Stimulated activated CD4-positive, alpha-beta T cell treated with anti-CD3 and anti-CD28 coated beads, Interleukin-15, amount 100 ng/mL, for 1 hour (primary cell): Measurements from ENCODE around the gene CGREF1.

Source experiments
- DNase-seq, 2 donors: peaks; one replicate each; pipeline ENCODE4 v3.0.0-alpha.2; 2020; ENCODE audit warnings: low read depth in 1 of 2, low spot score in 1 of 2

CGREF1 gene, protein sequence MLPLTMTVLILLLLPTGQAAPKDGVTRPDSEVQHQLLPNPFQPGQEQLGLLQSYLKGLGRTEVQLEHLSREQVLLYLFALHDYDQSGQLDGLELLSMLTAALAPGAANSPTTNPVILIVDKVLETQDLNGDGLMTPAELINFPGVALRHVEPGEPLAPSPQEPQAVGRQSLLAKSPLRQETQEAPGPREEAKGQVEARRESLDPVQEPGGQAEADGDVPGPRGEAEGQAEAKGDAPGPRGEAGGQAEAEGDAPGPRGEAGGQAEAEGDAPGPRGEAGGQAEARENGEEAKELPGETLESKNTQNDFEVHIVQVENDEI

DNA sequence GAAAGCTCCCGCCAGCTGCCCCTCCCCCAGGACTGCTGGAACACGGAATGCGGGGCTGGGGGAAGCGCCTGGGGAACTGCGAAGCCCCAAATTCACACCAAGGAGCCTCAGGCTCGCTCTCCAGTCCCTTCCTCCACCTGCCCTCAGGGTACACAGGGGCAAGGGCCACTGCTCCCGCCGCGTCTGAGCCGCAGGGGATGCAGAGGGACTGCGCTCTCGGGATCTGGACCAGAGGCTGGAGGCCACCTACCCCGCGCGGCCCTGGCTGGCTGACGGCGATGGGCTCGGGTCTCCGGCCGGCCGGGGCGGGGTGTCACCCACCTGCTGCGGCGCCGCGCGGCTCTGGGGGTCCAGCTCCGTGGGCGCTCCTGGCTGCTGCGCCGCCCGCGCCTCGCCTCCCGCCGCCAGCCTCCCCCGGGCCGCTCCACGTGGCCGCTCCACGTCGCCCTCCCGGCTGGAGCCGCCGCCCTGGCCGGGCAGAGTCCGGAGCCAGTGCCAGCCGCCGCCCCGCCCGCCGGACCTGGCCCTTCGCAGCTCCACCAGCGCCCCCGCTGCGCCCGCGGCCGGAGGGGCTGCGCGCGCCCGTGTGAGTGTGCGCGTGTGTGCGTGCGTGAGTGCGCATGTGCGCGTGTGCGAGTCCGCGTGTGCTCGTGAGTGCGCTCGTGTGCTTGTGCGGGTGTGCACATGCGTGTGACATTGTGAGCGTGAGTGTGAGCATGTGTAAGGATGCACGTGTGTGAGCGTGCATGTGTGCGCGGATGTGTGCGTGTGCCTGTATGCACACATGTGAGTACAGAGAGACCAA lies at the start of gene CGREF1:
Gene CGREF1, minus strand, starts transcription at position 604 of the 805 bp plus-strand sequence. CDS start 14,762 bp downstream, outside the sequence.
- DNase-seq = no peak

DNA sequence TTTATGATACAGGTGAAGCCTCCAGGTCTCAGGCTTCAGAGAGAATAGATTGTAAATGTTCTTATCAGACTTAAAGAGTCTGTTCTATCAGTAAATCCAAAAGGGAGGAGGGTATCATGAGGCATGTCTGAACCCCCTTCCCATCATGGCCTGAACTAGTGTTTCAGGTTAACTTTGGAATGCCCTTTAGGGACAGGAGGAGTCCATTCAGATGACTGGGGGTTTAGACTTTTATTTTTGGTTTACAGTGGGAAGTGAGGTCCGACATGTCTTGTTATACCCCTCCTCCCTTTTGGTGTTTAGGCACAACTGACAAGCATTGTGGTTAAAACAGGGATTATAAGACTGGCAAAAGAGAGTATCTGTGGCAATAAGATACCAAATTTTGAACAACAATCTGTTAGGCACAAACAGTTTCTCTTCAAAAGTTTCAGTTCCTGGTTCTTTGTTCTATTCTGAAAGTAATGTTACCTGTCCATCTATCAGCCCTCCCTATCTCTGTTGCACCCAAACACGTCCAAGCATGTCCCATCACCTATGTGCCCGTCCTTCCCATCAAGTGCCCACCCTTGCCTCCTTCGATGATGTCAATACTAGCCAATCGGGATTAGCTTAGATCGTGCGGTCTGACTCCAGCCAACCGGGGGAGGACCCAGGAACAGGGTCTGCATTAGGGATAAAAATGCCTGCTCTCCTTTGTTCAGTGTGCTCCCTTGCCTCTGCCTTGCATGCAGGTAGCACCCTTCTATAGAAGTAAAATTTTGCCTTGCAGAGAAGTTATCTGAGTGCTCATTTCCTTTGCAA lies 46.2 kb upstream of the CGREF1 start:
- no peak for DNase-seq

DNA sequence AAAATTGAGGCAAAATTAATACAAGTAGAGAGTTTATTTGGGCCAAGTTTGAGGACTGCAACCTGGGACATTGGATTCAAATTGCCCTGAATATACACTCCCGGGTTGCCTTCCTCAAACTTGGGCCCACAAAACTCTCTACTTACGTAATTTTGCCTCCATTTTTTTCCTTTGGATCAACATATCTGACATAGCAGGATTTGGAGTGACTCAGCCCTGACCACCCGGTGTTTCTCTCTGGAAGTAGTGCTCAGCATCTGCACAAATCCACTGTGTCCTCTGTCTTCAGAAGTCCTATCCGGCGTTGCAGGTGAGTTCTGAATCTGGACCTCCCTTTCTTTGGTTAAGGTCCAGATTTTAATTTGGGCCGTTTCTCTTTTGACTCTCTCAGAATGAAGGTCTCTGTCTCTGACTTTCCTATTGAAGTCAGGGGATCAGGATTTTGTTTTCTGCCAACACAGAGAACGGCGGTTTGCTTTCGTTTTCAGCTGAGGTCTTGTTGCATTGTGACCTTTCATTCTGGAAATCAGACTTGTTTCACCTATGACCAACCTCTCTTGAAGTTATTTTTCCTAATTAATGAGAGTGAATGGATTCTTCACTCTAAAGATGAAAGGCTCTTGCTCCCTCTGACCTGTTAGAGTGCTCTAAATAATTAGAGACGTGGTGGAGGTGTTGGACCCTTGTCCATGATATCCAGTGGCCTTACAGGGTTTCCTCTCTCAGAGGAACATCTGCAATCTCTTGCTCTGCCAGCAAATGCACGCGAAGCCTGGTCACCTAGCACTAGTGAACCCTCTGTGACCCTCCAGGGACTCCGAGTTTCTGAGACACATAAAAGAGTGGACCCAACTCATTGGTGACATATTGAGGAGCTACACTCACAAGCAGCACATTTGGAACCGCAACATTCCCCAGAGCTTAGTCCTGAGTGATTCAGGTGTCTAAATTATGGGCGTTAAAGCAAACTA lies 43.5 kb upstream of the CGREF1 start:
- no peak for DNase-seq

DNA sequence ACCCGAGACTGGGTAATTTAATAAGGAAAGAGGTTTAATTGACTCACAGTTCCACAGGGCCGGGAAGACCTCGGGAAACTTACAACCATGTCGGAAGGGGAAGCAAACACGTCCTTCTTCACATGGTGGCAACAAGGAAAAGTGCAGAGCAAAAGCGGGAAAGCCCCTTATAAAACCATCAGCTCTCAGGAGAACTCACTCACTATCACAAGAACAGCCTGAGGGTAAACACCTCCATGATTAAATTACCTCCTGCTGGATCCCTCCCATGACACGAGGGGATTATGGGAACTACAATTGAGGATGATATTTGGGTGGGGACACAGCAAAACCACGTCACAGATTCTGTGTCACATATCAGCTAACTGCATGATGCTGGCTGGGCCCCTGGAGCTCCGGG lies 41.3 kb upstream of the CGREF1 start:
- DNase-seq = no peak

DNA sequence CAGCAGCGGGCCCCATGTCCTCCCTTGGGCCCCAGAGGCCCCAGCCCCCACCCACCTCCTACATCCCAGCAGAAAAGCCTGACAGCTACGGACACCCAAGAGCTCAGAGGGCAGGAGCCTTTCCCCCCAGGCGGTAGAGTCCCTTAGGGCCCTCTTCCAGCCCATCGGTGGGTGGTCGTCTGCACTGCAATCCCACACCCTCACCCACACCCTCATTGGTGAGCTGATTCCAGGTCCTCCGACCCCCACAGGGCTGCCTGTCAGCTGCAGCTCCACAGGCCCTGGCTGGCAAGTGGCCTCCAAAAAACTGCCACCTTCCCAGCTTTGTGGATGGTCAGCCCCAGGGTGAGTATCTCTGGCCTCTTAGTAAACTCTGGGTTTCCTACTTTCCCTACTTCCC lies 40.3 kb upstream of the CGREF1 start:
- DNase-seq = no peak

DNA sequence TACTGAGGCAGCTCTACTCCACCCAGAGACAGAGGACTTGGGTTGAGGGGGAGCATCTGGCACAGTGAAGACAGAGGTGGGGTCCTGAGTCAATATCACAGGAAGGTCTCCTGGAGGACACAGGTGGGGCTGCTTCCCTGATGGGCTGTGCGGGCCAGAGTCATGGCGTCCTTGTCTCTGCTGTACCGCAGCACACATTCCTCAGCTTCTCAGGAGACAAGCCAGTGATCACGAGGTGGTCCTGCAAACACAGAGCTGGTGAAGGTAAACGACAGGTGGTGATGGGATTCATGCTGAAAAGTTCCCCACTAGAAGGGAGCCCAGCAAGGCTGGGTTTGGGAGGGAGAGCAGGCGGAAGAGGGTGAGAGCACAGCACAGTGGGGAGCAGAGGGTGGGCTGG lies 39.5 kb upstream of the CGREF1 start:
- DNase-seq = no peak

DNA sequence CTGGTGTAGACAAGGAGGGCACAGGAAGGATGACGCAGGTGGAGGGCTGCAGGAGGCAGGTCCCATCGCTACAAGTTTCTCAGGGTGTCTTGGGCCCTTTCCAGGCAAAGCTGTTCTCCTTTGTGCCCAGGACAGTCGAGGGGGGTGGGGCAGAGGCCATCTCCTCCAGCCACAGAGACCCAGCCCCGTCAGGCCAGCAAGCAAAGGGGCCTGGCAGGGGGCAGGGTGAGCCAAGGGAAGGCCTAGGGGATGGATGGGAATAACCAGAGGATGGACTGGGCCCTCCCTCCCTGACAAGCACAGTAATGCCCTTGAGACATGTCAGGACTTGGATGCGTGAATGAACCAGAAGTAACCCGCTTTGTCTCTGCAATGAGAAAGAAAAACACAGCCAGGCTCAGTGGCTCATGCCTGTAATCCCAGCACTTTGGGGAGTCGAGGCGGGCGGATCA lies 36.2 kb upstream of the CGREF1 start:
- no peak for DNase-seq

DNA sequence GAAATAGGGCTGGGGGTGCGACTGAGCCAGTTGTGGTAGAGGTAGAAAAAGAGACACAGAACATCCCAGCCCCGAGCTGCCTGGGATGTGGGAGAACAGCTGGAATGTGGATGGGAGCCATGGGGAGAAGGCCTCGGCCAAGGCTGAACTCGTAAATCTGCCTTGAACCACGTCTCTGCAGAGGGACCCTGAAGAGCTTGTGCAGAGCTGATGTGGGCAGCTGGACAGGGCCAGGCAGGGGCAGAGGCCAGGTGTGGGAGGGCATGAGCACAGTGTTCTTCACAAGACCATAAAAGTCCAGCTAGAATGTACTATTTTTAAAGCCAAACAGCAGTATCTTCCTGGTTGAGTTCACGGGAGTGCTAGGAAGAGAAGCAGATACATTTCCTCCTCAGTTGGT lies 35.6 kb upstream of the CGREF1 start:
- no peak for DNase-seq

DNA sequence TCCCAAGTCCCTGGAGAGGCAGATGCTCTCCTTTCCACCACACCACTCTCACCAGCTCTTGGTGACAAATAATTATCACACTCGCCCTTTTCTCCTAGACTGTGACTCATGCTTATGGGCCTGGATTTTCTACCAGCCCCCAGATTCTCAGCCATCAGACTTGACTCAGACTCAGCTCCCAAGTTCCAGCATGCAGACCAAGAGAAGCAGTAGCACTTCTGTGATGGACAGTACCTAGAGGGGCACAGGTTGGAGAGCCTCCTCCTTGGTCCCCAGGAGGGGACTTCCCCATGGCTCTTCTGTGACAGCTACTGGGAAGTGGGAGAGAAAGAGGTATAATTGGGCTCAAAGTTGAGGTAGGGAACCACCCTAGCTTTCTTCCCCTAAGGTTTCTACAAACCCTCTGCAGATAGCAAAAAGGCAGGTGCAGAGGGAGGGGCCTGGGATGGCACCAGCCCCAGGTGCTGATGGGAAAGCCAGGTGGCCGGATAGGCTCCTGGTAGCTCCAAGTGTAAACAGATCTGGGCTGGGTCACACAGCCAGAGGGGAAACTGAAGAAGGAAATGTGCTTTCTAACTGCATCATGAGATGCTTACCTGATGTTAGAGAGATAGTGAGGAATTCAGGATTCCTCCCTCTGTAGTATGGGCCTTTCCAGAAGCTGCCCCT lies 34.0 kb upstream of the CGREF1 start:
- DNase-seq = no peak

DNA sequence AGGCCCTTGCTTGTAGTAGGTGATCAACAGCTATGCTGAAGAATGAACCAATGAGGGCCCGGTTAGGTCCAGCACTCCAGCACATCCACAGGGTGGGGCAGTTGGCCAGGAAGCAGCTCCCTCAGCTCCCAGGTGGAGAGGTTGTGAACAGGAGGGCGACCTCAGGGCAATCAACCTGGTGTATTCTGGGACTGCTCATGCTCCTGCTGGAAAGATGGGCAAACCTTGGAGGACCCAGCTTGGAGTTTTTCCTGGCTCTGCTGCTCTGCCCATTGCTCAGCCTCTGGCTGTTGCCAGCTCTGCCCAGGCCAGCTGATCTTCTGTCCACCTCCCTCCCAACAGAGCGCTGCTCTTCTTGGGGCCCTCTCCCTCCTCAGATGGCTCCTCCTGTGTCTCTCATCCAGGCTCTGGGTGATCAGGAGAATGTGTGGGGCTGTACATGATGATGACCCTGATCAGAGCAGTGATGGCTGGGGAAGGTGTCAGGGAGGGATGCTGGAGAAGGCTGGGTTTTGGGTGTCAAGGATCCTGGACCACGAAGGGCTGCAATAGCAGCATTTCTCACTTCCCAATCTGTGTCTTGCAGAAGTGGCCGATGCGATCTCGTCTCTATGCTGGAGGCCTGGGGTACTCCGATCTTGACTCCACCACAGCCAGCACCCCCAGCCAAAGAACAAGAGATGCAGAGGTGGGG lies 33.3 kb upstream of the CGREF1 start:
- DNase-seq = no peak

DNA sequence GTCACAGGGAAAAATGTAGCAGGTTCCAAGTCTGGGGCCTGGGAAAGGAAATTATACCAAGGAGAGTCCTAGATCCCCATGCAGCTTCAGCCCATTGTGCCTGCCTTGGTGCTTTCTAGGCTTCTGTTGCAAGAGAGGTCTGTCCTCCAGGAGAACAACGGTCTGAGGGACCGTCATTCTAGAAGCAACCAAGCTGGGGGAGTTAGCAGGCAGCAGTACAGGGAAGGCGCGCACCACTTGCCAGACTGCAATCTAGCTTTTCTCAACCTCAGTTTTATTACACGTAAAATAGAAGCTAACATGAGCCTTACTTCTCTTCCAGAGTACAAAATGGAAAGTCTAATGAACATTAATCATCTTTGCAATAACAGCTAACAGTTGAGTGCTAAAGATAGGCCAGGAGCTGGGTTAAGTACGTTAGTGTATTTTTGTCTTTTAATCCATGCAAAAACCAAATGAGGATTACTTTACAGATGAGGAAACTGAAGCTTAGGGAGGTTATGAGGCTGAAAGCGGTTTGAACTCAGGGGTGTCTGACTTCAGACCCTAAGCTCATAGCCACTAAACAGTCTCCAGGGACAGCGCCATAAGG lies 31.8 kb upstream of the CGREF1 start:
- DNase-seq = no peak

DNA sequence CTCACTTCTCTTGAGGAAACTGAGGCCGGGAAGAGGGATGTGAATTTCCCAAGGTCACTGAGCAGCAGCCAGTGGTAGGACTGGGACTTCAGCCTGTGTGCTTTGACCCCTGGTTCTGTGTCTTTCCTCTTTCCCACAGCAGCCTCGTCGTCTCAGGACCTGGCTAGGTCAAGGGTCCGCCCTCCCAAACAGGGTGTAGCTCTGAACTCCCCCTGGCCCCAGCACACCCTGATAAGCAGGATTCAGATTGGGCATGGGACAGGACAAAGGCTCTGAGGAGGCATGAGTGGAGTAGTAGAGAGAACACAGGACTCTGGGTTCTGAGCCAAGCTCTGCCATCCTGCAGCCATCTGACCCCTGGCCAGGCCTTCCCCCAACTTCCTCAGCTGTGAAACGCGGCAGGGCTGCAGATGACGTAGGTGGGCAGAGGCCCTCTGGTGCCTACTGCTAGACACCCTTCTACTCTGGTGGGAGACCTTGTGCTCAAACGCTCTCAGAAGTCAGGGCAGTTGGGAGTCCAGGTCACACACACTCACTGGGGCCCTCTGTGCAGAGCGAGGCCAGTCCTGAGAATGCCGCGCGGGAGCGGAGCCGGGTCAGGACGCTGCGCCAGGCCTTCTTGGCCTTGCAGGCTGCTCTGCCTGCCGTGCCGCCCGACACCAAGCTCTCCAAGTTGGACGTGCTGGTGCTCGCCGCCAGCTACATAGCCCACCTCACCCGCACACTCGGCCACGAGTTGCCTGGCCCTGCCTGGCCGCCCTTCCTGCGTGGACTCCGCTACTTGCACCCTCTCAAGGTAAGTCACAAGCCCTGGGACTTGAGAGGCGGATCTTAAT lies 30.9 kb upstream of the CGREF1 start:
- DNase-seq = no peak

DNA sequence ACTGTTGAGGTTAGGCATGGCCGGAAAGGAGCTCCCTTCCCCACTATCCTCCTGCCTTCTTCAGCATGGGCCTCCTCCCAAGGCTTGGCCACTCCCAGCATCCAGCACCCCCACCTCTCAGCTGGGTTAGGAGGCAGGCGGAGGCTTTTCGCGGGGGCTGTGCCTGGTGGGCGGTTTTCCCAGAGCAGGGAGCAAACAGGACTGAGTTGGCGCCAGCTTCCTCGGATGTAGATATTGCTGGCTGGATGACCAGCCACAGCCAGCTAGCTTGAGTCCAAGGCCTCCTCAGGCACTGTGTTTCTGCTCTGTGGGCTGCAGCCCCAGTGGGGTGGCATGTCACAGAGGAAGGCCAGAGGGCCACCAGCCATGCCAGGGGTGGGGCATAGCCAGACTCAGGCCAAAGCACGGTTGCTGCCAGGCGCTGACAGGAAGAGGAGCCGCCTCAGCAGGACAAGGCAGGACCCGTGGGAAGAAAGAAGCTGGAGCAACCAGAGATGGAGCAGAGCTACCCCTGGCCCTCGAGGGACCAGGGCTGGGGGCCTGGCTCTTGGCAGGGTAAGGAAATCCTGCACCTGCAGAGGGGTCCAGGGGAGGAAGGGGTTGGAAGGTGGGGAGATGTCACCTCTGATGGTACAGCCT lies 30.0 kb upstream of the CGREF1 start, which contains the start of gene TCF23:
Gene TCF23, plus strand, starts transcription at position 204 of the 639 bp plus-strand sequence. Its CDS starts 130 bp downstream, at position 334.
- DNase-seq = no peak

DNA sequence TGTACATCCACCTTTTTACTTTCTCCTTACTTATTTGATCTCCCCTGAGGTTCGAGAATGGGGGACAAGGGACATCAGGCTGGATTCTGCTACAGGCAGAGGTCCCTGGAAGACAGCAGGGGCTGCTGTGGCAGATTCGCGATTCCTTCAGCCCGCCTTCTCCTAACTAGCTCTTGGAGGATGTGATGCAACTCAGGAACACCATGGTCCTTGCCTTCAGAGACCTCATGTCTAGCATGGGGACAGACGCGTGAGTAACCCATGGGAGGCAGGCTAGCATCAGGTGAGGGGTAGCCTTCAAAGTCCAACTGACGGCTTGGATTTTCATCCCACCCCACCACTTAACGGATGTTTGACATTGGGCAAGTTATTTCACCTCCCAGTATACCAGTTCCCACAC lies 29.0 kb upstream of the CGREF1 start:
- DNase-seq = no peak

DNA sequence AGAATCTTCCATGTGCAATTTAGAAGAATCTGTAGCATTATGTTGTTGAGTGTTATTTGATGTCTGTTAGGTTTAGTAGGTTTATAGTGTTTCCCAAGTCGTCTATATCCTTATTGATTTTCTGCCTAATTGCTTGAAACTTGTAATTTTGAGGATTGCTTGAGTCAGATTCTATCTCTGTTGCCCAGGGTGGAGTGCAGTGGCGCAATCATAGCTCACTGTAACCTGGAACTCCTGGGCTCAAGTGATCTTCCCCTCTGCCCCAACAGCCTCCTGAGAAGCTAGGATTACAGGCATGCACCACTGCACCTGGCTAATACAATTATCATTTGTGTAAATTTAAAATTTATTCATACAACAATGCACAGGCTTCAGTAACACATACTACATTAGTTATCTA lies 26.8 kb upstream of the CGREF1 start:
- DNase-seq = no peak

DNA sequence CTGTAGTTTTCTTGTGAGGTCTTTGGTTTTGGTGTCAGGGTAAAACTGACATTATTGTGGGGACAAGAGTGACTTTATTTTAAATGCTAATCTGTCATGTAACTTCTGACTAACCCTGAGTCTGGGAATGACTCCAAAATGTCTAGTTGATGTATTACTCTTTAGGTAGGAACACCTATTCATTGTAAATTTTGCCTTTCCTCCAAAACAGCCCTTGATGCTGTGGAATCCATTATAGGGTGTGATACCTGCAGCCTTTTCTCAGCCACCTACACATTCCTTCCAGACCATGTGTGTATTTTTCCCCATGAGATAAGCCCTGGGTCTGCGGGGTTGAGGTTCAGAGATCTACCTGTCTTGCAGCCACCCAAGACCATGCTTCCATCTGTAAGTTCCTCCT lies 24.4 kb upstream of the CGREF1 start:
- DNase-seq = no peak

DNA sequence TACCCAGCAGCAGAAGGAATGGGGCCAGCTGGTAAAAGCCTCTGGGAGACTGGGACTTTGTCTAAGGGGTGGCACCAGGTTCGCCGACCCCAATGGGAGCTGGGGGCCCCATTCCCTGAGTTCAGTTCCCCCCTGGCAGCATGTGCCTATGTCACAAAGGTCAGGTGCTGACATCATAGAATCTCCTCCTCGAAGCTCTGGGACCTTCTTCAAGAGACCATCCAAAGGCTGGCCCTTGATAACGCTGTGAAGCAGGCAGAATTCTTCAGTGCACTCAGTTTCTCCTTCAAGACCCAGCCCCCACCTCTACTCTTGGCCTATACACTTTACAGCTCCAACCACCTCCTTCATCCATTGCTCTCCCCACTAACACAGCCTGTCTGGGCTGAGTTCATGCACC lies 20.4 kb upstream of the CGREF1 start, which contains the start of gene PRR30:
Gene PRR30, minus strand, starts transcription at position 101 of the 400 bp plus-strand sequence. CDS start 1,081 bp downstream, outside the sequence.
- no peak for DNase-seq
